CD4-positive, alpha-beta T cell treated with Interleukin-15 for 1 hour (primary cell): Measurements from ENCODE around the gene MGAT4A.
"Not testable (repeated sequence)": the region's sequence is repeated elsewhere in the genome, so short reads cannot be mapped to it uniquely, and the experiment has no call there.

Experiments
- DNase-seq: peaks from one replicate; pipeline ENCODE4 v3.0.0-alpha.2; 2020

The MGAT4A gene

DNA sequence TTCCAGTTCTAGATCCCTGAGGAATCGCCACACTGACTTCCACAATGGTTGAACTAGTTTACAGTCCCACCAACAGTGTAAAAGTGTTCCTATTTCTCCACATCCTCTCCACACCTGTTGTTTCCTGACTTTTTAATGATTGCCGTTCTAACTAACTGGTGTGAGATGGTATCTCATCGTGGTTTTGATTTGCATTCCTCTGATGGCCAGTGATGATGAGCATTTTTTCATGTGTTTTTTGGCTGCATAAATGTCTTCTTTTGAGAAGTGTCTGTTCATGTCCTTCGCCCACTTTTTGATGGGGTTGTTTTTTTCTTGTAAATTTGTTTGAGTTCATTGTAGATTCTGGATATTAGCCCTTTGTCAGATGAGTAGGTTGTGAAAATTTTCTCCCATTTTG is 136.3 kb downstream of the MGAT4A start:
- DNase-seq: not testable (repeated sequence)

DNA sequence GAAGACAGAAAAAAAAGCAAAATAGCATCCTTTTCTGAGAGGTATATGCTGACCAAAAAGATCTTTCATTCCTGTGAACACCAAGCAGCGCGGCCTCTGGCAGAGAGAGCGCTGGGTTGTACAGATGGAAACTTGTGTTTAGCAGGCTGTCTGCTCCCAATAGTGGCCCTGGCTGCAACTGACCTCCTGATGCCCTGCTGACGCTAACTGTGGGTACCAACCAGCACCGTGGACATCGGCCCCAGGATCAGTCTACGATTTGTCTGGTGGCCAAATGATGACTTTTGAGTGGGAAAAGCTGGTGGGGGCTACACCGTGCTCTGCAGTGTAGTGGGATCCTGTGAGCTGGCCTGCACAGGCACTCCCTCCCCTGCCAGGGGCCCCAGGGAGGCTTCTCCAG is 138.4 kb downstream of the MGAT4A start:
- no peak for DNase-seq

DNA sequence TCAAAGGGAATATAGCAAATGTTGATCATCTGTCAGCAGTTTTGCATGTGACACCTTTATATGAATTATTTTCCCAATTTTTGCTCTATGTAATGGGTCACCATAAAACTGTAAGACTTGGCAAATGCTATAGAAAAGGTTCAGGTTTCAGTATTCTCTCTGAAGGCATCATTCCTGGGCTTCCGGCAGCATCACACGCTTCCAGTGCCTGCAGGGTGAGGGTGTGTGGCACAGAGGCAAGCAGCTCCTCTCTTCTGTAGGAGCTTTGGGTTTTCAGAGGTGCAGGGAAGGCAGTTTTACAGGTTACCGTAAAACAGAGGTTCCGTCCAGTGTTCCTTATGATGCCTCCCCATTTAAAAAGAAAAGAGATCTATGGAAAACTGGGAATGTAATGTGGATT is 141.4 kb downstream of the MGAT4A start:
- DNase-seq: no peak

DNA sequence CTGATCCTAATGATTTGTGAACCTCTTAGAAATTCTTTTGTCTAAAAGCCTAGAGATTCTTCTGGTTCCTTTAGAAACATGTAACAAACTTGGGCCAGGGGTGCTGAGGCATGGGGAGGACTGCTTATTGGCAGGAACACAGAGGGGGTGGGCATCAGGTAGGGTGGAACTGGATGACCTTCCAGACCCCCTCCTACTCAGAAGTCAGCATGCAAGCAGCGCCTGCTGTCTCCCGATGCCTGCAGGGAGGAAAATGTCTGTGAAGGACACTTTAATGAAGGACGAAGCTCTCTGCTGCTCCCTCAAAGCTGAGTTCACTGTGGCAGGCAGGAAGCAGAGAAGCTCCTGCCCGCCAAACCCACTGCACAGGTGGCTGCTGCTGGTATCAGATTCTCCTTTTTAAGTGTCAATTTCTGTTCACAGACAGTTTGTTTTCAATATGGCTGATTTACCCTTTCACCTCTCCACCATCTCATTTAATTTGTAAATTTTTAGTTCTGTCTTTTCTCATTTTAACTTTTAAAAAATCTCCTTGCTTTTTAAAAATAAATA is 142.0 kb downstream of the MGAT4A start:
- no peak for DNase-seq

DNA sequence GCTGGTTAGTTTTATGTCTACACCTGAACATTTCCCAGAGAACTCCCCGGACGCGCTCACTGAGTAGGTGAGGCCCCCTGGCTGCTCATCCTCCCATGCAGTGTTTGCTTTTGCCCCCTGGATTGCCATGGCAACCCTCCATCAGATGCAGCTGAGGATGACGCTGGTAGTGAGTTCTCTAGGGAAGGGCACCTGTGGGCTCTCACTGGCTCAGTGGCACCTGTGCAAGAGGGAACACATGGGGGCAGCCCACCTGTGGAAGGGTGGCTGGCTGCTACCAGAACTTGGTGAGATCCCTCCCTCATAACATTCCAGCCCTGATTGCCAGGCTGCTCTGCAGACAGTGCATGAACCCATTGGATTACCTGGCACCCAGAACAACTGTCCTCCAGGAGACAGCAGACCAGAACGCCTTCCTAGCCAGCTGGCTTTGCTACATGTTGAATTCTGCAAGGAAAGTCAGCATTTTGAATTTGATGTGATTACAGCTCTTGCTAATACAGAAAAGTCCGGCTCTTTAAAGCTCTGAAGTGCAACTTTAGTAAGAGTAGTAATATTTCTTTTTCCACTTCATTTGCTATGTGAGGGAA is 144.3 kb downstream of the MGAT4A start:
- no peak for DNase-seq

DNA sequence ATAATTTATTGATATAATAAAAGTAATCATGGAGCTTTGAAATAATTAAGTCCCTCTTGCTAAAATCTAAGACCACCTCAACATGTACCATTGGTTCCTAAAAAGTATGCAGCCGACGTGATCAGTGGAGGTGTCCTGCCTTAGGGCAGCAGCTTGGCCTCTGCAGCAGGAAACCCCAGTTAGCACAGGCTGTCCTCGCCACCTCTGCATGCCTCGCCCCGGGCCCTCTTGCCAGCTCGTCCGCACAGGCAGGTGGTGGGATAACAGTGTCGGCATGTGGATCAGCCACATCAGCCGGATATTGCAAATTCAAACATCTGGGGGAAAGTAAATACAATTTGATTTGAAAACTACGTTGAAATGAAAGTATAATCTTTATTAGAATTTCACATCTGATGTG is 145.5 kb downstream of the MGAT4A start:
- DNase-seq: no peak

DNA sequence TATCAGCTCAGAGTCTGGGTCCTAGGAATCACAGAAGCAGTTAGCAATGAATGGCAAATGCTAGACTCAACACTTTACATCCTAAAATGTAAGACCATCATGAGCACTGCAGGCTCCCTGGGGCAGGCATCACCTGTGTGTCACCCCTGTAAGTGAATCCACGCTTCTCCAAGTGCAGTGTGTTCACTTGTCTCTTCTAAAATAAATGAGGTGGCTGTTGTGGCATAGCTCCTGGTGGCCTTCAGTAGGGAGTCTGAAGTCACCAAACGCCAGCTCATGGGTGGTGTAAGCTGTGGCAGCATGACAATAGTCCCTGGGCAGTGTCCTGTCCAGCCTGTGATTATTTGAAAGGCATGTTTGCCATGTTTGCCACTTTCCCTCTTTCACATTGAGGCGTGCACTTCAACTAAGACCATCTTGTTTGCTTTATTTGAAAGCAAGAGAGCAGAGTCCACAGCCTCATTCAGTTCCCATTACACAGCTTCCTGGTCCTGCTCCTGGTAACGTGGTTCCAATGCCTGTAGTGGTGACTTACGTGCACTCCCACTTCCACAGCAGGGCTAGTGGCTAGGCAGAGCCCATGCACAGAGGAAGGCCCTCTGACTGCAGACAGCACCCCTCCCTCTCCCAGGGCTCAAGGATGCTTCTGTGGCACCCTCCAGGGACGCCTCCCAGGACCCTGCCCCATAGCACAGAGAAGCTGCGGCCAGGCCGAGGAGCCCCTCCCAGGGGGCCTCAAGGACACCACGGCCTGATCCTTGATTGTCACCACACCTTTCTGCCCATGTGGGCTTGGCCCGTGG is 146.9 kb downstream of the MGAT4A start:
- DNase-seq: no peak

DNA sequence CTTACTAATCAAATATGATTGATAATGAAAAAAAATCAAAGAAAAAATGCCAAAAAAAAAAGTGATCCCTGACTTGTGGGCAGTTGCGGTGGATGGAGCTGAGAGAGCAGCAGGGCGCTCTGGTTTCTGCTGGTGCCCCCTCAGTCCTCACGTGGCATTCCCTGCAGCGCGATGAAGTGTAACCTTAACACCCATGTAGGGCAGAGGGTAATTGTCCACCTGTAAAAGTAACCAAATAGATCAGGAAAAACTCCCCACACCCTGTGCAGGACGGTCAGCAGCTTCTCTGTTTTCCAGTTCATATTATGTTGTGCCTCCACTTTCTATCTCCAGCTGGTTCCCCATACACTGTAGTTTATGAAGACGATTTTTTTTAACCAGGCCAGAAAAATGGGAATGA is 147.7 kb downstream of the MGAT4A start:
- no peak for DNase-seq

DNA sequence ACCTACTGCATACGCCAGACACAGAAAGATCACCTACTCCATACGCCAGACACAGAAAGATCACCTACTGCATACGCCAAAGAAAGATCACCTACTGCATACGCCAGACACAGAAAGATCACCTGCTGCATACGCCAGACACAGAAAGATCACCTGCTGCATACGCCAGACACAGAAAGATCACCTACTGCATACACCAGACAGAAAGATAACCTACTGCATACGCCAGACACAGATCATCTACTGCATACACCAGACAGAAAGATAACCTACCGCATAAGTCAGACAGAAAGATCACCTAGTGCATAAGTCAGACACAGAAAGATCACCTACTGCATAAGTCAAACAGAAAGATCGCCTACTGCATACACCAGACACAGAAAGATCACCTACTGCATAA is 148.4 kb downstream of the MGAT4A start:
- no peak for DNase-seq

DNA sequence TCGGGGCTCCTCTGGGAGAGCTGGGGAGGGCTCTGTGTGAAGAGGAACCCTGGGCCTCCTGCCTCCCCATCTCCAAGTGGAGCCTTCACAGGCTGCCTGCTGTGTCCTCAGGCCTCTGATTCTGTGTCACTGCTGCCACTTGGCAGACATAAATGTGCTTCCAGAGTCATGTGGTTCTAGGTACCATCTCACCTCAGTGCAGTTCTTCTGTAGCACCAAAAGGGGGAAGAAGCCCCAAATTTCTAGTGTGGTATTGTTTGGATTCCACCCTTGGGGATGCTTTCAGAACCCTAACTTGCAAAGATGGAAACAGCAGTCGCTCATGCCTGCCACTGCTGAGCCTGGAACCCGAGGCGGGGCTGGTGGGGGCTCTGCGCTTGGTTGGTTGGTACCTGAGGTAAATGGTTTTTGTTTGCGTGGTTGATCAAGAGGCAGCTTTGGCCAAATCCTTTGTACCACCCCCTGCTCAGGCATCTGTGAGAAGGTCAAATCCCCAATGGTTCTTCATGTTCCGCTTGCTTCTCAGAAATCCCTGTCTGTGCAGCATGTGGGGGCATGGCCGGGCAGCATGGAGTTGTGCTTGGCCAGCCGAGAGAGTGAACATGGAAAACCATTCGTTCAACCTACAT is 150.2 kb downstream of the MGAT4A start:
- no peak for DNase-seq

DNA sequence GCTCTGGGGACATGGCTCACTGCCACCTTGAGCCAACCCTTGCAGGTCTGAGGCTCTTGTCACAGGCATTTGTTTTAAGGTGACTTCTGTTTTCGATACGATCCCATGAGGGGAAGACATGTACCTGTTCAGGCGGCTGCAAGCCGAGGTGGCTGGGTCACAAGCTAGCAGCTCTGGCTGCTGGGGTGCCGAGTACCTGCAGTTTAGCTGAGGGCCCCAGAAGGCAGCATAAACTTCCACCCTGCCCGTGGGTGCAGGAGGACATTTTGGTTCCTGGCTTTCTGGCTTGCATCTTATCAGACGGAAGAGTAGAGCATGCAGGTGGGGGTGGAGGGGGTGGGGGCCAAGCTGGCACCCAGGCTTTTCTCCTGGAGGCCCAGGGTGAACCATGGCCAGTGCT is 151.0 kb downstream of the MGAT4A start:
- DNase-seq: no peak

DNA sequence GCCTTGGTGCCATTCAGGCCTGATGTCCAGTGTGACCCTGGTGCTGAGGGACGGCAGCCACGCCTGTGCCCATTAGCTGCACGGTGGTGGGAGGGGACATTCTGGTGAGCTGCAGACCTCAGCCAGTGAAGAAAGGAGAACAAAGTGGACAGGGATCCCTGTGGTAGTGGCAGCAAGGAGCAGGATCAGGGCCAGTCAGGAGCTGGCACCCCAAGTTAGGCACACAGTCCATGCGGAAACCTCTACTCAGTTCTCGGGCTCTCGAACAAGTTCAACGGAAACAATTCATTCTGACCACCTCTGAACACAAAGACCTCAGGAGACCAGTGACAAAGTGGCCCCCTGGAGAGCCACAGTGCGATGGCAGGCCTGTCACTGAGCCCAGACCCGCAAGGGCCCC is 152.7 kb downstream of the MGAT4A start:
- no peak for DNase-seq

DNA sequence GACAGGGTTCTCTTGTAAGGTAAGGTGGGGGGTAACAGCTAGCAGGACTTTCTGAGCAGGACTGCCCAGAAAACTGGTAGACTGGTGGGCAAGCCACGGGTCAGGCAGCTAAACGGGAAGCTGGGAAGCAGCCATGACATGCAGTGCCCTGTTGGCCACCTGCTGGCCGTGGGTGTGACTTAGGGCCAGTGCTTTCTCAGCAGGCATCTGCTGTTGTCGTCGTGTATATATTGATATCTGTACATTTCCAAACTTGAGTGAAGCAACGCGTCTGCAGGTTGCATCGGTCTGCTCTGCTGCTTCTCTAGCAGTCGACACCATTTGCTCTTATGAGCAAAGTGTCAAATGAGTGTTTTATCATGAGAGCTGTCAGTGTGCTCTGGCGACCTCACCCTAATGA is 153.6 kb downstream of the MGAT4A start:
- no peak for DNase-seq

DNA sequence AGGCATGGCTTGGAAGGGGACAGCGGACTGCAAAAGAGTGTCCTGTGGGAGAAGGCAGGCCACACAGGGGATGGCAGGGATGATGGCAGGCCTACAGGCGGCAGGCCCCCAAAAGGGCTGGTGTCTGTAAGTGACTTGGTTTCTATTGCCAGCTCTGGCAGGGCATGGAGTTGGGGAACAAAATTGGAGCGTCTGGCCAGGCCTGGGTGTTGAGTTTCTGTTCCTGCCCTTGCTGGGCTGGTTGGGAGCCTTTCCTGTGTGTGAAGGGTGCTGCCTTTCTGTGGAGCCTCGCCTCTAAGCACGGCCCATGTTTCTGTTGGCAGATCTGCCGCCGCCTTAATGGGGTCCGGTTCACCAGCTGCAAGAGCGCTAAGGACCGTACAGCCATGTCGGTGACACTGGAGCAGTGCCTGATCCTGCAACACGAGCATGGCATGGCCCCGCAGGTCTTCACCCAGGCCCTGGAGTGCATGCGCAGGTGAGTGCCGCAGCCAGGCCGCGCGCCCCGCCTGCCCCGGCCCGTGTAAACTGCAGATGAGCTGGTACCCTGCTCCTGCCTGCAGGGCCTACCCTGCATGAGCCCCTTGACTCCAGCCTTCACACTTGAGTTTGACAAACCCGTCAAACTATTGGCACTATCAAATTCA is 154.1 kb downstream of the MGAT4A start:
- DNase-seq: no peak

DNA sequence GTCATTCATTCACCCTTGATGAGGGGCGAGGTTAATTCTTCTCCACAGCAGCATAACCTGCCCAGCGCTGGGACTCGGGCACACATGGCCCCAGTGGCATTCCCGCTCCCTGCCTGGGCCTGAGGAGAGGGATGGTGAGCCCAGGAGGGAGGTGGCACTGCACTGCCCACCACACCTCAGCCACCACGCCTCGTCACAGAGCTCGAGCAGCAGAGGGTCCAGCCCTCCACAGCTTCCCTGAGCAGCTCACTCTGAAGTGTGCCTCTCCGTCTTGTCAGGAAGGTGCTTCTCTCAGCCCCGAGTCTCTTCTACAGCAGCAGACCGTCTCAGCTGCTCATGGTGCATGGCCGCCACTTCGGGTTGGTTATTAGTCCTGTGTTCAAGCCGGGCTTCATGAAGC is 157.5 kb downstream of the MGAT4A start:
- DNase-seq: no peak

DNA sequence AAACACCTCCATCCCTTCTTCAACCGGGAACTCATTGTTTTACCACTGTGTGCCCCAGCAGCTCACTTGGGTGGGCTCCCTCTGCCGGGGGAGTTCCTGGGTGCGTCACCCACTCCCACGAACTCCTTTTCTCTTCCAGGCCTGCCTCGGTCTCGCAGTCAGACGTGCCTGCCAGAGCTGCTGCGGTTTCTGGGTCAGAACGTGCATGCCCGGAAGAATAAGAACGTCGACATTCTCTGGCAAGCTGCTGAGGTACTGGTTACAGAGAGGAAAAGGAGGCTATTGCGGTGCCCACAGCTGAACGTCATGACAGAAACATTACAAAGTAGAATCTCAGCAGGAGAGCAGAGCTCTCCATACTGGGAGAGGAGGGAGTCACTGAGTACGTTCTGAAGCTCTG is 158.3 kb downstream of the MGAT4A start:
- no peak for DNase-seq

DNA sequence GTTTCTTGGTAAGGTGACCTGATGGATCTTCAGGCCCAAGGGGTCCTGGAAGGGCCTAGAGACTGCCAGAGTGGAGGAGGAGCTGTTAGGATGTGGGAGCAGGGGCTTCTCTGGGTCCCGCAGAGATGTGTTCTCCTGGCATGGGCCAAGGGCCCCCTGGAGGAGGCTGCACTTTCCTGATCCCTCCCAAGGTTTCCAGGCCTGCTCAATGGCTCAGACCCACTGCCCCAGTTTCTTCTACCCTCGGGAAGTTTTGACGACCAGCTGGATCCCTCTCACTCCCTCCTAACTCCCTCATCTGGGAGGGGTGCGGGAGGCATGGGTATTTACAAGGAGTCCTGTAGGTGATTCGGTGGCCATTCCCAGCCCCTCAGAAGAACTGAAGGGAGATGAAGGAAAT is 158.7 kb downstream of the MGAT4A start:
- no peak for DNase-seq

DNA sequence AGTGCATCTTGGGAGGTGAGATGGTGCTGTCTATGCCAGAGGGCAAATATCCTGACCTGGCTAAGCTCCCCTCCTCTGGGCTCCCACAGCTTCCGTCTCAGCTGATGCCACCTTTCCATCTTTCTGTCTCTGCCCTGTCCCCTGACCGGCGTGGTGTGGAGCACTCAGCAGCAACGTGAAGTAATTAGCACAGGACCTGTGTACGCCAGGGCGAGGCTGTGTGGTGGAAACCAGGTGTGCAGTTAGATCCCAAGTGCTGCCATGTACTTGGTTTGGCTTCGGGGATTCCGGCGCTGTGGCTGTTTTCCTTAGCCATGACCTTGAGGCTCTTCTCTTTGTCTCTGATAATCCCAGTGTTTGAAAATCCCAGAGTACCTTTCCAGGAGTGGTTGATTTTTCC is 159.1 kb downstream of the MGAT4A start:
- no peak for DNase-seq

DNA sequence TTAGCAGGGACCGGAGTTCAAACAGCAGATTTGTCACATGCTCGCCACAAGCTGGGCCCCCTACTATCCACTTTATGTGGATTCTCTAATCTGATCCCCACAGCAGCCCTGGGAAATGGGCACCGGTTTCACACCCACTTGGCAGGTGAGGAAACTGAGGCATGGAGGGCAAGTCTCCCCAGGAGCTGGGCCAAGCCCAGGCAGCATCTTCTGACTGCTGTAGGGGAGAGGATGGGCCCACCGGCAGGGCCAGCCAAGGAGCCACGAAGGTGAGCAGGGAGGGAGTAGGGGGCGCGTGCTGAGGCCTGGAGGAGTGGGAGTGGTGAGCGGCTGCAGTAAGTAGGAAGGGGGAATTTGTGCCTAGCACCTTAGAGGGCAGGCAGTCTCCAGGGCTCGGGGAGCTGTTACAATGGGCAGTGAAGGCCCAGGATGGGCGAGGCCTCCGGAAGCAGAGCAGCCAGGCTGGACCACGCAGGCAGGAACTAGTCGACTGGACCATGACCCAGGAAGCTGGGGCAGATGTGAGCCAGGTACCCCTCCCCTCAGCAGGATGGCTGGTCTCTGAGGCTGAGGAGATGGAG is 159.7 kb downstream of the MGAT4A start:
- no peak for DNase-seq

DNA sequence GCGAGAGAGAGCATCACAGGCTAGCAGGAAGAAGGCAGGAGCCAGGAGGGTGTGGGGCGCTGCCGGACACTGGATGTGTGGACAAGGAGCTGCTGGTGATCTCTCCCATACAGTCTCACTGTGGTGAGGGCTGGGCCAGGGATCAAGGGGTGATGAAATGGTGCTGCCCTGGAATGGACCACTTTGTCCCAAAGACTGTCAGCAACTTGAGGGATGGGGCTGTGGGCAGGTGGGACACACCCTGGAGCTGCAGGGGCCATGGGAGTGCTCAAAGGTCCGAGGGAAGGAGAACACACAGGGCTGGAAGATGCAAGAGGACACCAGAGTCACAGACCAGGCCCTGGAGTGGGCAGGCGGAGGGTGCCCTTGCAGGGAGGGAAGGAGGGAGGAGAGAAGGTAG is 160.6 kb downstream of the MGAT4A start:
- no peak for DNase-seq

DNA sequence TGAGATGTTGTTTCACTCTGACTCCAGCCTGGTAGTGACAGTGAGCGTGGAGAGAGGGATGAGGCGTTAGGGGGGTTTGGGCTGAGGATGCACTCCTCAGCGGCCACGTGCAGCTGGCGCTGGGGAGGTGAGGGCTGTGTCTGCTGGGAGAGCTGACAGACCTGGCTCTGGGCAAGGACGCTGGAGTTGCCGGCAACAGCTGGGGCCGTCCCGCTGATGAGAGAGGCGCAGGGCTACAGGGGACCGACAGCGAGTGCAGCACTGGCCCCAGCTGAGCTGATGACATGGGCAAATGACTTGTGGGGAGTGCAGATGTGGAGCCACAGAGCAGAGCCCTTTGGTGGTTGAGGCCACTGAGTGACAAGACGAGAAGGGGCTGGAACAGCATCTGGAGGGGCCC is 161.0 kb downstream of the MGAT4A start:
- no peak for DNase-seq

DNA sequence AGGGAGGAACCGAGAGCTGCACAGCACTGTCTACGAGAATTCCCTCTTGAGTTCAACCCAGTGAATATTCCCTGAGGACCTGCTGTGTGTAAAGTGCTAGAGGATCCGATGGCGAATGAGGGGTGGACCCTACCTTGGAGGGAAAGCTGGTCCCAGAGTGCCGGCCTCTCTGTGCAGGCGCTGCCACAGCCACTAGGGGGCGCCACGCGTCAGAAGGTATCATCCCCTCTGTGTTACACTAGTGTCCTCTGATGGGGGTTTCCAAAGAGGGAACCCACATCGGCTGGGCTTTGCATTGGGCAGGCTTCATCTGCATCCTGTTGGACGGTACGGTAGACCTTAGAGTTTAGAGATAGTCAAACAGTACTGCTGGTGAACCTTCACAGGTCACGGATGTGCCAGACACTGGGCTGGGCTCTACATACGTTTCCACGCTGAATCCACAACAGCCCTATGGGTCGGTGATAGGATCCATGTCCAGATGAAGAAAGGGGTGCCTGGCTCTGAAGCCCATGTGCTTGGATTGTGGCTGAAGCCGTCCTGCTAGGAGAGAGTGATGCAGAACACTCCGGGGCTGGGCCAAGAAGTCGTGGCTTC is 161.6 kb downstream of the MGAT4A start:
- DNase-seq: peak; percentile 44
